GM23338 (cell line): ENCODE measurements around the gene TMEM11. TPM values are rescaled to one million over a fixed set of nuclear protein-coding genes. Genes with fewer than 3 reads are reported as not detected.

Experiments
- ATAC-seq: fragments of 200-7000 bp; cut with Tn5 transposase; 3 replicates; pipeline ENCODE4 v1.9.1; 2020
- DNase-seq: peaks from one replicate; pipeline ENCODE4 v3.0.0-alpha.2; 2015; ENCODE audit warnings: low spot score
- H2AFZ ChIP-seq: fragments of 200-600 bp; sonication (generic); 2 replicates; pipeline ENCODE4 v1.8.0; 2016; ENCODE audit warnings: antibody characterized with exemption, mild to moderate bottlenecking, moderate library complexity
- H3F3A ChIP-seq: fragments of 200-600 bp; sonication (generic); replicated peaks from 2 replicates; pipeline ENCODE4 v1.8.0; 2017; ENCODE audit warnings: antibody characterized with exemption, mixed run types, low read depth
- H3K27ac ChIP-seq: fragments of 200-600 bp; sonication (generic); 2 replicates; pipeline ENCODE4 v1.6.1; 2016; ENCODE audit warnings: low read depth
- H3K27me3 ChIP-seq: fragments of 200-600 bp; sonication (generic); 2 replicates; pipeline ENCODE4 v1.8.0; 2016; ENCODE audit warnings: mild to moderate bottlenecking, mixed run types, moderate library complexity; ENCODE audit not compliant: insufficient read depth
- H3K36me3 ChIP-seq: fragments of 200-600 bp; sonication (generic); 2 replicates; pipeline ENCODE4 v1.8.0; 2016; ENCODE audit warnings: mild to moderate bottlenecking; ENCODE audit not compliant: insufficient read depth
- H3K4me1 ChIP-seq: fragments of 200-600 bp; sonication (generic); 2 replicates; pipeline ENCODE4 v1.8.0; 2016; ENCODE audit warnings: mild to moderate bottlenecking, moderate library complexity; ENCODE audit not compliant: insufficient read depth
- H3K4me2 ChIP-seq: fragments of 200-600 bp; sonication (generic); 2 replicates; pipeline ENCODE4 v1.7.1; 2017; ENCODE audit warnings: mixed run types
- H3K4me3 ChIP-seq: fragments of 200-600 bp; sonication (generic); 2 replicates; pipeline ENCODE4 v1.6.1; 2016; ENCODE audit warnings: mixed run types
- H3K79me2 ChIP-seq: fragments of 200-600 bp; sonication (generic); replicated peaks from 2 replicates; pipeline ENCODE4 v1.8.0; 2017; ENCODE audit warnings: mild to moderate bottlenecking; ENCODE audit not compliant: insufficient read depth
- H3K9me2 ChIP-seq: fragments of 200-600 bp; sonication (generic); 2 replicates; pipeline ENCODE4 v1.8.0; 2017; ENCODE audit not compliant: insufficient read depth
- H4K20me1 ChIP-seq: fragments of 200-600 bp; sonication (generic); replicated peaks from 2 replicates; pipeline ENCODE4 v1.8.0; 2017; ENCODE audit warnings: mild to moderate bottlenecking; ENCODE audit not compliant: insufficient read depth
- H3K27ac Mint-ChIP-seq: 2 replicates; pipeline ENCODE4 v1.8.0; 2020; ENCODE audit warnings: inconsistent platforms, mild to moderate bottlenecking, moderate library complexity, mixed read lengths
- H3K27me3 Mint-ChIP-seq: 3 replicates; pipeline ENCODE4 v1.8.0; 2022; ENCODE audit warnings: low read depth, mild to moderate bottlenecking, moderate library complexity, mixed read lengths, inconsistent platforms; ENCODE audit not compliant: insufficient read depth, poor library complexity
- H3K36me3 Mint-ChIP-seq: 3 replicates; pipeline ENCODE4 v1.8.0; 2021; ENCODE audit warnings: low read depth, mild to moderate bottlenecking, inconsistent platforms, moderate library complexity, mixed read lengths
- H3K4me1 Mint-ChIP-seq: 3 replicates; pipeline ENCODE4 v1.8.0; 2020; ENCODE audit warnings: mild to moderate bottlenecking, inconsistent platforms, mixed read lengths
- H3K4me3 Mint-ChIP-seq: 3 replicates; pipeline ENCODE4 v1.8.0; 2021; ENCODE audit warnings: moderate library complexity, mild to moderate bottlenecking, inconsistent platforms, mixed read lengths
- H3K9me3 Mint-ChIP-seq: 3 replicates; pipeline ENCODE4 v1.8.0; 2020; ENCODE audit warnings: moderate library complexity, mild to moderate bottlenecking, inconsistent platforms, mixed read lengths
- CREB1 ChIP-seq: fragments of 250-450 bp; sonication (Bioruptor Pico); IDR thresholded peaks from 2 replicates; pipeline ENCODE4 v1.5.0; 2020; ENCODE audit warnings: low read depth, mild to moderate bottlenecking, moderate library complexity
- EZH2 ChIP-seq: fragments of 200-600 bp; sonication (generic); IDR thresholded peaks from one replicate; pipeline ENCODE4 v1.8.0; 2017; ENCODE audit warnings: antibody characterized with exemption, mild to moderate bottlenecking, low read depth; ENCODE audit not compliant: unreplicated experiment
- EZH2phosphoT487 ChIP-seq: fragments of 200-600 bp; sonication (generic); IDR thresholded peaks from one replicate; pipeline ENCODE4 v1.8.1; 2018; ENCODE audit warnings: antibody characterized with exemption; ENCODE audit not compliant: unreplicated experiment
- JUNB ChIP-seq: IDR thresholded peaks from one replicate; pipeline ENCODE4 v1.6.1; 2016; ENCODE audit warnings: antibody characterized with exemption; ENCODE audit not compliant: unreplicated experiment
- NANOG ChIP-seq: IDR thresholded peaks from 2 replicates; pipeline ENCODE4 v1.6.1; 2016; ENCODE audit warnings: antibody characterized with exemption, borderline replicate concordance
- POLR2AphosphoS5 ChIP-seq: IDR thresholded peaks from 2 replicates; pipeline ENCODE4 v1.6.1; 2016; ENCODE audit warnings: antibody characterized with exemption, low read depth
- STAT1 ChIP-seq: IDR thresholded peaks from one replicate; pipeline ENCODE4 v1.6.1; 2016; ENCODE audit warnings: antibody characterized with exemption; ENCODE audit not compliant: unreplicated experiment
- ZNF114 ChIP-seq: fragments of 250-450 bp; sonication (Bioruptor Pico); IDR thresholded peaks from 2 replicates; pipeline ENCODE4 v1.5.0; 2020; ENCODE audit warnings: mild to moderate bottlenecking, moderate library complexity
- ZNF331 ChIP-seq: fragments of 250-450 bp; sonication (Bioruptor Pico); IDR thresholded peaks from 2 replicates; pipeline ENCODE4 v1.5.0; 2020; ENCODE audit warnings: low read depth, mild to moderate bottlenecking, moderate library complexity
- polyA plus RNA-seq: library from polyadenylated mRNA; unstranded; fragments of >200 nt; fragmentation: Nextera tagmentation; extraction: Ambion mirVana; gene quantifications from 2 replicates; pipeline ENCODE4 v1.2.1, GENCODE V29; 2016
- total RNA-seq: library from RNA; depleted of rRNA; stranded (reverse); fragments of >200 nt; shearing (Covaris generic); gene quantifications from 2 replicates; pipeline ENCODE4 v1.2.3, GENCODE V29; 2014
- TF ChIP-seq, protein P1 (sequence below): IDR thresholded peaks from one replicate; pipeline ENCODE4 v1.6.1; 2018; ENCODE audit warnings: antibody characterized with exemption; ENCODE audit not compliant: unreplicated experiment
- TF ChIP-seq, protein P2 (sequence below), 2 experiments: fragments of 200-600 bp in 1 of 2; sonication (generic) in 1 of 2; conservative IDR thresholded peaks; 2 replicates each; pipeline versions ENCODE4 v1.5.1 to v1.6.1; 2016 to 2017; ENCODE audit warnings: antibody characterized with exemption in 2 of 2, low read depth in 2 of 2, mild to moderate bottlenecking in 2 of 2, moderate library complexity in 1 of 2
- TF ChIP-seq, protein P3 (sequence below): IDR thresholded peaks from 2 replicates; pipeline ENCODE4 v1.6.1; 2016; ENCODE audit warnings: antibody characterized with exemption

The TMEM11 gene
- total and polyA plus RNA-seq, 2 experiments from 2014 or later: 38.5 to 90.2 TPM

DNA sequence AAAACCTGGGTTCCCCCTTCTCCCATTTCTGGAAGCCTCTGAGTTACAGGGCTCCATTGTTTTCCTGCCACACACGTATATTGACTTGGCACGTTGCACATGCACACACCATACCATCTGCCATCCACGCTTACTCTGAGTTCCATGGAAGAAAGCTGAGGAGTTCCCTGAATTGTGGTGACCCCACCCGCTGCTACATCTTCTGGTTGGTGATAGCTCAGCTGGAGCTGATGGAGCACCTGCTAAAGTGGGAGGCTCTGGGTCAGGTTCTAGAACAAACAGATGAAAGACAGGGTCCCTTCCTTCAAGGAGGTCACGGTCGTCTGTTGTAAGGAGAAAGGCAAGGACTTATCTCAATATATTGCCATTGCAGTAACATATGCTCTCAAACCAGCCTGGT is 41.1 kb downstream of the TMEM11 start (continued):
- TF ChIP-seq, protein P1, sequence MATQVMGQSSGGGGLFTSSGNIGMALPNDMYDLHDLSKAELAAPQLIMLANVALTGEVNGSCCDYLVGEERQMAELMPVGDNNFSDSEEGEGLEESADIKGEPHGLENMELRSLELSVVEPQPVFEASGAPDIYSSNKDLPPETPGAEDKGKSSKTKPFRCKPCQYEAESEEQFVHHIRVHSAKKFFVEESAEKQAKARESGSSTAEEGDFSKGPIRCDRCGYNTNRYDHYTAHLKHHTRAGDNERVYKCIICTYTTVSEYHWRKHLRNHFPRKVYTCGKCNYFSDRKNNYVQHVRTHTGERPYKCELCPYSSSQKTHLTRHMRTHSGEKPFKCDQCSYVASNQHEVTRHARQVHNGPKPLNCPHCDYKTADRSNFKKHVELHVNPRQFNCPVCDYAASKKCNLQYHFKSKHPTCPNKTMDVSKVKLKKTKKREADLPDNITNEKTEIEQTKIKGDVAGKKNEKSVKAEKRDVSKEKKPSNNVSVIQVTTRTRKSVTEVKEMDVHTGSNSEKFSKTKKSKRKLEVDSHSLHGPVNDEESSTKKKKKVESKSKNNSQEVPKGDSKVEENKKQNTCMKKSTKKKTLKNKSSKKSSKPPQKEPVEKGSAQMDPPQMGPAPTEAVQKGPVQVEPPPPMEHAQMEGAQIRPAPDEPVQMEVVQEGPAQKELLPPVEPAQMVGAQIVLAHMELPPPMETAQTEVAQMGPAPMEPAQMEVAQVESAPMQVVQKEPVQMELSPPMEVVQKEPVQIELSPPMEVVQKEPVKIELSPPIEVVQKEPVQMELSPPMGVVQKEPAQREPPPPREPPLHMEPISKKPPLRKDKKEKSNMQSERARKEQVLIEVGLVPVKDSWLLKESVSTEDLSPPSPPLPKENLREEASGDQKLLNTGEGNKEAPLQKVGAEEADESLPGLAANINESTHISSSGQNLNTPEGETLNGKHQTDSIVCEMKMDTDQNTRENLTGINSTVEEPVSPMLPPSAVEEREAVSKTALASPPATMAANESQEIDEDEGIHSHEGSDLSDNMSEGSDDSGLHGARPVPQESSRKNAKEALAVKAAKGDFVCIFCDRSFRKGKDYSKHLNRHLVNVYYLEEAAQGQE: no peak
- no peak for TF ChIP-seq ZNF114 (CRISPR knock-in tag)
- TF ChIP-seq CREB1 (CRISPR knock-in tag): no peak

DNA sequence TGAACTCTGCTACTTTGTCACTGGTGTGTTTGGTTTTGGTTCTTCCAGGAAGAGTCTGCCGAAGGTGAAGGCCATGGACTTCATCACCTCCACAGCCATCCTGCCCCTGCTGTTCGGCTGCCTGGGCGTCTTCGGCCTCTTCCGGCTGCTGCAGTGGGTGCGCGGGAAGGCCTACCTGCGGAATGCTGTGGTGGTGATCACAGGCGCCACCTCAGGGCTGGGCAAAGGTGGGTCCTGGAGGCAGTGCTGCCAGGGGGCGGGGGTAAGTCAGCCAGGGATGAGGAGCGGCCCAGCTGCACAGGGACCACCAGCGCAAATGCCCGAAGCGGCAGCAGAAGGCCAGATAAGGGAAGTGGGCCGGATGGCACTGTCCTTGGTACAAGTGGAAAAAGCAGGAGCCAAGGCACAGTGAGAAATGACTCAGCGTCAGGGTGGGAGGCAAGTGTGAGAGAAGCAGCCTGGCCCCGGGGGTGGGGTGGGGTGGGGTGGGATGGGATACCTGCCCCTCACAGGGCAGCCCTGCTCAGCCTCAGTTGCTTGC is 41.9 kb downstream of the TMEM11 start:
- TF ChIP-seq, protein P2, sequence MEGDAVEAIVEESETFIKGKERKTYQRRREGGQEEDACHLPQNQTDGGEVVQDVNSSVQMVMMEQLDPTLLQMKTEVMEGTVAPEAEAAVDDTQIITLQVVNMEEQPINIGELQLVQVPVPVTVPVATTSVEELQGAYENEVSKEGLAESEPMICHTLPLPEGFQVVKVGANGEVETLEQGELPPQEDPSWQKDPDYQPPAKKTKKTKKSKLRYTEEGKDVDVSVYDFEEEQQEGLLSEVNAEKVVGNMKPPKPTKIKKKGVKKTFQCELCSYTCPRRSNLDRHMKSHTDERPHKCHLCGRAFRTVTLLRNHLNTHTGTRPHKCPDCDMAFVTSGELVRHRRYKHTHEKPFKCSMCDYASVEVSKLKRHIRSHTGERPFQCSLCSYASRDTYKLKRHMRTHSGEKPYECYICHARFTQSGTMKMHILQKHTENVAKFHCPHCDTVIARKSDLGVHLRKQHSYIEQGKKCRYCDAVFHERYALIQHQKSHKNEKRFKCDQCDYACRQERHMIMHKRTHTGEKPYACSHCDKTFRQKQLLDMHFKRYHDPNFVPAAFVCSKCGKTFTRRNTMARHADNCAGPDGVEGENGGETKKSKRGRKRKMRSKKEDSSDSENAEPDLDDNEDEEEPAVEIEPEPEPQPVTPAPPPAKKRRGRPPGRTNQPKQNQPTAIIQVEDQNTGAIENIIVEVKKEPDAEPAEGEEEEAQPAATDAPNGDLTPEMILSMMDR (conservative IDR thresholded peaks at IDR 0.05; ENCODE audit: low read depth in 2 of 2): 0 out of 4 replicates have a peak, but pooled peaks of 1 of the 2 experiments have one; percentile 6
- no peak for TF ChIP-seq POLR2AphosphoS5
- no peaks in the 10 kb centered on the region for H3K9me2 ChIP-seq
- H3K27ac ChIP-seq: no peak overlapping the region
- H3K4me2 ChIP-seq: no peak overlapping the region
- Mint-ChIP-seq H3K4me1 (no peaks in the 10 kb centered on the region; the same call in 2 of the 3 replicates), H3K27ac (no peak overlapping the region), H3K36me3 (peaks cover 9% of the 10 kb centered on the region; the same call in 2 of the 3 replicates), H3K27me3 (peaks cover 2% of the 10 kb centered on the region), H3K9me3 (no peaks in the 10 kb centered on the region), H3K4me3 (no peak overlapping the region)
- H3K4me1 ChIP-seq: no peaks in the 10 kb centered on the region
- DNase-seq (no peak), ATAC-seq (no peak)
- H3K36me3 ChIP-seq: no peaks in the 10 kb centered on the region
- no peak overlapping the region for H3K4me3 ChIP-seq
- H3K27me3 ChIP-seq: no peaks in the 10 kb centered on the region
- H3K79me2 ChIP-seq: no peaks in the 10 kb centered on the region
- no peak overlapping the region for H2AFZ ChIP-seq
- H3F3A ChIP-seq: no peaks in the 10 kb centered on the region
- H4K20me1 ChIP-seq: no peaks in the 10 kb centered on the region

DNA sequence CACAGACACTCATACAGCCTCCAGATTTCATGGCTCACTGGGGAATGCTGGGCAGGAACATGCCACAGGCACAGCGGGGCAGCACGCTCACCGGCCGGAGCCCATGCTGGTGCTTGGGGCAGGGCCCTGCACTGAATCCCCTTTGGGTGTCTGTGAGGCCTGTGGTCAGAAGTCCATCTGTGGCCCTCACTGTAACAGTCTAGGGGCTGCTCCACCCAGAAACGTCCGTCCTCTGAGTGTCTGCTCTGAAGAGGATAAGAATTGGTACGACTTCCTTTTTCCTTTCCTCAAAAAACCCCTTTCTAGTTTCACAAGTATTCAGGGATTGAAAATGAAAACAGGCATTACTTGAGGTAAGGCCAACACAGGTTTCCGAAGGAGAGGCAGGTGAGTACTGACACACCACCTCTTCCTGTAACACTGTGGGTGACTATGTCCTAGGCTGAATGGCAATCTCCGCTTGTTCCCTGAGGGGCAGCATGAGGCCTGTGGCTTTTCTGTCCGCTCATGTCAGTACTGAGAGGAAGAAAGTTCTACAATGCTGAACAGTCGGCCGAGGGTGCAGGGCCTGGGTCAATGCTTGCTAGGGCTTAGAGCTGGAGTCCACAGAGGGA is 42.5 kb downstream of the TMEM11 start:
- Histone ChIP-seq H3K4me3 (no peak overlapping the region), H3K9me2 (no peaks in the 10 kb centered on the region), H3K4me2 (no peak overlapping the region), H3F3A (no peaks in the 10 kb centered on the region), H2AFZ (no peak overlapping the region), H3K36me3 (no peaks in the 10 kb centered on the region), H4K20me1 (no peaks in the 10 kb centered on the region), H3K27ac (no peak overlapping the region), H3K79me2 (no peaks in the 10 kb centered on the region), H3K4me1 (no peaks in the 10 kb centered on the region), H3K27me3 (no peaks in the 10 kb centered on the region)
- ATAC-seq (no peak), DNase-seq (no peak)
- peaks cover 2% of the 10 kb centered on the region for H3K27me3 Mint-ChIP-seq
- H3K36me3 Mint-ChIP-seq: peaks cover 9% of the 10 kb centered on the region; the same call in 2 of the 3 replicates
- H3K27ac Mint-ChIP-seq: peak overlapping the region; percentile 33; the same call in 1 of the 2 replicates
- no peak overlapping the region for H3K4me3 Mint-ChIP-seq
- H3K9me3 Mint-ChIP-seq: no peaks in the 10 kb centered on the region
- H3K4me1 Mint-ChIP-seq: no peaks in the 10 kb centered on the region; the same call in 2 of the 3 replicates
- TF ChIP-seq STAT1 (no peak), ZNF331 (CRISPR knock-in tag) (no peak), NANOG (no peak), EZH2phosphoT487 (no peak), CREB1 (CRISPR knock-in tag) (no peak), EZH2 (no peak), JUNB (no peak)
- TF ChIP-seq, protein P3, sequence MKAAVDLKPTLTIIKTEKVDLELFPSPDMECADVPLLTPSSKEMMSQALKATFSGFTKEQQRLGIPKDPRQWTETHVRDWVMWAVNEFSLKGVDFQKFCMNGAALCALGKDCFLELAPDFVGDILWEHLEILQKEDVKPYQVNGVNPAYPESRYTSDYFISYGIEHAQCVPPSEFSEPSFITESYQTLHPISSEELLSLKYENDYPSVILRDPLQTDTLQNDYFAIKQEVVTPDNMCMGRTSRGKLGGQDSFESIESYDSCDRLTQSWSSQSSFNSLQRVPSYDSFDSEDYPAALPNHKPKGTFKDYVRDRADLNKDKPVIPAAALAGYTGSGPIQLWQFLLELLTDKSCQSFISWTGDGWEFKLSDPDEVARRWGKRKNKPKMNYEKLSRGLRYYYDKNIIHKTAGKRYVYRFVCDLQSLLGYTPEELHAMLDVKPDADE: no peak
- TF ChIP-seq, protein P1: no peak
